Endodermal cell (in vitro differentiated cells): ENCODE measurements around the gene GGTLC1. TPM values are rescaled to one million over a fixed set of nuclear protein-coding genes. Genes with fewer than 3 reads are reported as not detected.

Experiments used
- DNase-seq: peaks from one replicate; pipeline ENCODE4 v3.0.0-alpha.2; 2017
- H3K27ac ChIP-seq: 2 replicates; pipeline ENCODE4 v1.5.1; 2013; ENCODE audit warnings: mild to moderate bottlenecking, low read depth, low read length, moderate library complexity
- H3K27me3 ChIP-seq: 2 replicates; pipeline ENCODE4 v1.6.1; 2013; ENCODE audit warnings: mild to moderate bottlenecking, low read length, moderate library complexity; ENCODE audit not compliant: insufficient read depth, control insufficient read depth, poor library complexity, severe bottlenecking
- H3K36me3 ChIP-seq: 2 replicates; pipeline ENCODE4 v1.7.0; 2013; ENCODE audit warnings: mild to moderate bottlenecking, low read length, moderate library complexity; ENCODE audit not compliant: control insufficient read depth, insufficient read depth
- H3K4me1 ChIP-seq: one replicate; pipeline ENCODE4 v1.7.0; 2013; ENCODE audit warnings: low read length; ENCODE audit not compliant: control insufficient read depth, insufficient read depth
- H3K4me3 ChIP-seq: 2 replicates; pipeline ENCODE4 v1.5.1; 2013; ENCODE audit warnings: mild to moderate bottlenecking, low read length, moderate library complexity
- H3K9ac ChIP-seq: 2 replicates; pipeline ENCODE4 v1.6.1; 2013; ENCODE audit warnings: mild to moderate bottlenecking, low read length, moderate library complexity; ENCODE audit not compliant: poor library complexity, severe bottlenecking; ENCODE audit errors: extremely low read depth
- H3K9me3 ChIP-seq: 2 replicates; pipeline ENCODE4 v1.6.1; 2013; ENCODE audit warnings: mild to moderate bottlenecking, low read length, moderate library complexity; ENCODE audit not compliant: control insufficient read depth
- H3K27ac Mint-ChIP-seq: 2 replicates; pipeline ENCODE4 v1.8.0; 2020; ENCODE audit warnings: mixed read lengths
- H3K27me3 Mint-ChIP-seq: 2 replicates; pipeline ENCODE4 v1.8.0; 2021; ENCODE audit warnings: mild to moderate bottlenecking, mixed read lengths; ENCODE audit not compliant: insufficient read depth
- H3K36me3 Mint-ChIP-seq: 2 replicates; pipeline ENCODE4 v1.8.0; 2020; ENCODE audit warnings: low read depth, mixed read lengths
- H3K4me1 Mint-ChIP-seq: 2 replicates; pipeline ENCODE4 v1.8.0; 2020; ENCODE audit warnings: mixed read lengths
- H3K4me3 Mint-ChIP-seq: 2 replicates; pipeline ENCODE4 v1.8.0; 2020; ENCODE audit warnings: mild to moderate bottlenecking, moderate library complexity, mixed read lengths
- H3K9me3 Mint-ChIP-seq: 2 replicates; pipeline ENCODE4 v1.8.0; 2020; ENCODE audit warnings: mild to moderate bottlenecking, mixed read lengths
- CTCF ChIP-seq: fragments of 200-600 bp; sonication (generic); conservative IDR thresholded peaks from 2 replicates; pipeline ENCODE4 v1.5.0; 2021; ENCODE audit warnings: antibody characterized with exemption, mild to moderate bottlenecking
- WGBS, 2 experiments: methylation state at CpG; one replicate each; pipeline versions ENCODE4 v1.1.5 to v1.1.7; 2013; ENCODE audit warnings: missing lambda C conversion rate in 2 of 2, mixed read lengths in 1 of 2; ENCODE audit not compliant: insufficient coverage in 1 of 2, insufficient read length in 1 of 2; 5-methylcytosine and 5-hydroxymethylcytosine counted together
- total RNA-seq, 2 donors: library from RNA; stranded (reverse); fragmentation: NEBNext Ultra II Directional in 1 of 2; extraction: Animal tissue kit (Norgen Biotek cat#: 25700) in 1 of 2; gene quantifications; 2 replicates in 1 of 2; 3 replicates in 1 of 2; pipeline ENCODE4 v1.2.1, GENCODE V29; 2021

Gene GGTLC1
- total RNA-seq, 2 donors from 2014 or later, result not detected

- DNase-seq, result no peak
- H3K36me3 Mint-ChIP-seq, result no peaks in the 10 kb centered on the region
- H3K4me3 Mint-ChIP-seq, result no peak overlapping the region
- 90 to 96% methylated on average over 3 of the region's 3 CpGs for WGBS, 2 experiments
- H3K9me3 Mint-ChIP-seq, result no peaks in the 10 kb centered on the region
- no peaks in the 10 kb centered on the region for H3K4me1 ChIP-seq
- no peaks in the 10 kb centered on the region for H3K36me3 ChIP-seq
- no peaks in the 10 kb centered on the region for H3K27me3 ChIP-seq
- H3K9me3 ChIP-seq, result no peaks in the 10 kb centered on the region
- H3K9ac ChIP-seq, result no peak overlapping the region
- peaks cover 40% of the 10 kb centered on the region for H3K4me1 Mint-ChIP-seq
- TF ChIP-seq CTCF, result no peak
- no peak overlapping the region for H3K27ac Mint-ChIP-seq
- H3K27me3 Mint-ChIP-seq, result no peaks in the 10 kb centered on the region
- H3K4me3 ChIP-seq, result no peak overlapping the region
- H3K27ac ChIP-seq, result no peak overlapping the region
These were observed 19.2 kb upstream of the GGTLC1 start for GRCh38 chr20:24007758-24008157.

GRCh38 chr20:24007073-24007595 is 18.6 kb upstream of the GGTLC1 start:
- H3K9me3 ChIP-seq, result no peaks in the 10 kb centered on the region
- no peaks in the 10 kb centered on the region for H3K4me1 ChIP-seq
- H3K36me3 ChIP-seq, result no peaks in the 10 kb centered on the region
- peaks cover 43% of the 10 kb centered on the region for H3K4me1 Mint-ChIP-seq
- 90 to 91% methylated on average over 7 of the region's 8 CpGs for WGBS, 2 experiments
- H3K9me3 Mint-ChIP-seq, result no peaks in the 10 kb centered on the region
- H3K4me3 ChIP-seq, result no peak overlapping the region
- no peak overlapping the region for H3K4me3 Mint-ChIP-seq
- H3K27me3 Mint-ChIP-seq, result peaks cover 2% of the 10 kb centered on the region
- no peak overlapping the region for H3K27ac ChIP-seq
- H3K9ac ChIP-seq, result no peak overlapping the region
- peaks cover under 1% of the 10 kb centered on the region for H3K27me3 ChIP-seq
- no peaks in the 10 kb centered on the region for H3K36me3 Mint-ChIP-seq
- DNase-seq, result no peak
- TF ChIP-seq CTCF, result no peak
- H3K27ac Mint-ChIP-seq, result no peak overlapping the region

GRCh38 chr20:24006626-24007025 is 18.0 kb upstream of the GGTLC1 start:
- no peaks in the 10 kb centered on the region for H3K36me3 ChIP-seq
- Mint-ChIP-seq H3K27me3 (peaks cover 7% of the 10 kb centered on the region), H3K27ac (no peak overlapping the region), H3K9me3 (no peaks in the 10 kb centered on the region), H3K4me3 (no peak overlapping the region), H3K36me3 (no peaks in the 10 kb centered on the region), H3K4me1 (peaks cover 43% of the 10 kb centered on the region)
- no peaks in the 10 kb centered on the region for H3K9me3 ChIP-seq
- 91 to 95% methylated on average over 7 of the region's 7 CpGs for WGBS, 2 experiments
- no peak for TF ChIP-seq CTCF
- H3K9ac ChIP-seq, result no peak overlapping the region
- DNase-seq, result no peak
- peaks cover 6% of the 10 kb centered on the region for H3K27me3 ChIP-seq
- no peak overlapping the region for H3K27ac ChIP-seq
- no peak overlapping the region for H3K4me3 ChIP-seq
- H3K4me1 ChIP-seq, result no peaks in the 10 kb centered on the region
